ENCODE results near the gene KCNK6. TPM values are rescaled to one million over a fixed set of nuclear protein-coding genes. Genes with fewer than 3 reads are reported as not detected.

Gene KCNK6
- total and polyA plus RNA-seq, 10 of the 15 experiments (the other 5 are each of a cell fraction or from before 2014, with no cell fraction given), result 0.04 to 1.4 (median 1.1) TPM

DNA sequence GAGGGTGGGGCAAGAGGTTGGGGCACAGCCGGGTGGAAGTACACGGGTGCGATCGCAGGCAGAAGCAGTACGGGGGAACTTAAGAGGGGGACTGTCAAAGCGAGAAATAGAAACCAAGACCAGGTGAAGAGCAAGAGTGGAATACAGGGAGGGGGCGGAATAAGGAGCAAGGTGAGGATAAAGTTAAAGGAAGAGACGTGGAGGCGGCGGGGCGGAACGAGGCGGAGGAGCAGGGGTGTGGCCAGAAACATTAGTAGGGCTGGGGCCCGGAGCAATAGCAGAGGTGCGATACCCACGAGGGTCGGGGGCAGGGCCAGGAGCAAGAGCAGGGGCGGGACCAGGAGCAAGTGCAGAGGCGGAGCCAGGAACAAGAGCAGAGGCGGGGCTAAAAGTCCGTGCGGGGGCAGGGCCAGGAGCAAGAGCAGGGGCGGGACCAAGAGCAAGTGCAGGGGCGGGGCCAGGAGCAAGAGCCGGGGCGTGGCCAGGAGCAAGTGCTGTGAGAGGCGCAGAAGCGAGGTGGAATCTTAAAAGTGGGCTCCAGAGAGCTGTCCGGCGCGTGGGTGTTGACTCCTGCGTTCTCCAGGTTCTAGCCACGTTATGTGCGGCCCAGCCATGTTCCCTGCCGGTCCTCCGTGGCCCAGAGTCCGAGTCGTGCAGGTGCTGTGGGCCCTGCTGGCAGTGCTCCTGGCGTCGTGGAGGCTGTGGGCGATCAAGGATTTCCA lies 17.2 kb downstream of the KCNK6 start (continued):
- TF ChIP-seq YY1 (IDR thresholded peaks at IDR 0.05; ENCODE audit: low read depth, low read length), result no peak
- TF ChIP-seq, protein P1, sequence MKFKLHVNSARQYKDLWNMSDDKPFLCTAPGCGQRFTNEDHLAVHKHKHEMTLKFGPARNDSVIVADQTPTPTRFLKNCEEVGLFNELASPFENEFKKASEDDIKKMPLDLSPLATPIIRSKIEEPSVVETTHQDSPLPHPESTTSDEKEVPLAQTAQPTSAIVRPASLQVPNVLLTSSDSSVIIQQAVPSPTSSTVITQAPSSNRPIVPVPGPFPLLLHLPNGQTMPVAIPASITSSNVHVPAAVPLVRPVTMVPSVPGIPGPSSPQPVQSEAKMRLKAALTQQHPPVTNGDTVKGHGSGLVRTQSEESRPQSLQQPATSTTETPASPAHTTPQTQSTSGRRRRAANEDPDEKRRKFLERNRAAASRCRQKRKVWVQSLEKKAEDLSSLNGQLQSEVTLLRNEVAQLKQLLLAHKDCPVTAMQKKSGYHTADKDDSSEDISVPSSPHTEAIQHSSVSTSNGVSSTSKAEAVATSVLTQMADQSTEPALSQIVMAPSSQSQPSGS (IDR thresholded peaks at IDR 0.05; ENCODE audit: low read length), result no peak
- no peak for TF ChIP-seq SPI1 (IDR thresholded peaks at IDR 0.05; ENCODE audit: borderline replicate concordance, insufficient read depth, low read depth, low read length)
- no peak for TF ChIP-seq PML (IDR thresholded peaks at IDR 0.05; ENCODE audit: low read length)
- no peak for TF ChIP-seq BCL11A (IDR thresholded peaks at IDR 0.05; ENCODE audit: low read depth, low read length)
- peak; percentile 45; the same call in 1 of the 2 replicates for TF ChIP-seq LARP7 (IDR thresholded peaks at IDR 0.05)
- no peak; the same call in 1 of the 2 replicates for TF ChIP-seq HCFC1 (IDR thresholded peaks at IDR 0.05; ENCODE audit: low read length)
- TF ChIP-seq EZH2 (IDR thresholded peaks at IDR 0.05; ENCODE audit: borderline replicate concordance, control insufficient read depth, low read depth, low read length), result no peak
- no peak for TF ChIP-seq ESRRA (IDR thresholded peaks at IDR 0.05; ENCODE audit: low read length)
- no peak for TF ChIP-seq SMAD1 (IDR thresholded peaks at IDR 0.05; ENCODE audit: low read depth, partially characterized antibody)
- no peak for TF ChIP-seq NFYB (IDR thresholded peaks at IDR 0.05; ENCODE audit: insufficient read depth, low read depth, low read length)
- no peak for TF ChIP-seq POU2F2 (IDR thresholded peaks at IDR 0.05; ENCODE audit: borderline replicate concordance, low read depth, low read length)
- TF ChIP-seq RFX5 (IDR thresholded peaks at IDR 0.05; ENCODE audit: low read depth, low read length), result no peak
- TF ChIP-seq HDAC6 (IDR thresholded peaks at IDR 0.05; ENCODE audit: unreplicated experiment), result no peak
- TF ChIP-seq, protein P2, sequence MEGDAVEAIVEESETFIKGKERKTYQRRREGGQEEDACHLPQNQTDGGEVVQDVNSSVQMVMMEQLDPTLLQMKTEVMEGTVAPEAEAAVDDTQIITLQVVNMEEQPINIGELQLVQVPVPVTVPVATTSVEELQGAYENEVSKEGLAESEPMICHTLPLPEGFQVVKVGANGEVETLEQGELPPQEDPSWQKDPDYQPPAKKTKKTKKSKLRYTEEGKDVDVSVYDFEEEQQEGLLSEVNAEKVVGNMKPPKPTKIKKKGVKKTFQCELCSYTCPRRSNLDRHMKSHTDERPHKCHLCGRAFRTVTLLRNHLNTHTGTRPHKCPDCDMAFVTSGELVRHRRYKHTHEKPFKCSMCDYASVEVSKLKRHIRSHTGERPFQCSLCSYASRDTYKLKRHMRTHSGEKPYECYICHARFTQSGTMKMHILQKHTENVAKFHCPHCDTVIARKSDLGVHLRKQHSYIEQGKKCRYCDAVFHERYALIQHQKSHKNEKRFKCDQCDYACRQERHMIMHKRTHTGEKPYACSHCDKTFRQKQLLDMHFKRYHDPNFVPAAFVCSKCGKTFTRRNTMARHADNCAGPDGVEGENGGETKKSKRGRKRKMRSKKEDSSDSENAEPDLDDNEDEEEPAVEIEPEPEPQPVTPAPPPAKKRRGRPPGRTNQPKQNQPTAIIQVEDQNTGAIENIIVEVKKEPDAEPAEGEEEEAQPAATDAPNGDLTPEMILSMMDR (IDR thresholded peaks at IDR 0.05 in 2 of 3, conservative IDR thresholded peaks at IDR 0.05 in 1 of 3; ENCODE audit: control insufficient read depth in 2 of 3, extremely low read depth in 1 of 3, insufficient read depth in 1 of 3, low read depth in 3 of 3, low read length in 3 of 3), result no peak
- TF ChIP-seq CBX5 (IDR thresholded peaks at IDR 0.05; ENCODE audit: low read depth), result no peak
- TF ChIP-seq PAX8 (IDR thresholded peaks at IDR 0.05), result no peak
- TF ChIP-seq BMI1 (IDR thresholded peaks at IDR 0.05; ENCODE audit: borderline replicate concordance), result no peak
- TF ChIP-seq, protein P3, sequence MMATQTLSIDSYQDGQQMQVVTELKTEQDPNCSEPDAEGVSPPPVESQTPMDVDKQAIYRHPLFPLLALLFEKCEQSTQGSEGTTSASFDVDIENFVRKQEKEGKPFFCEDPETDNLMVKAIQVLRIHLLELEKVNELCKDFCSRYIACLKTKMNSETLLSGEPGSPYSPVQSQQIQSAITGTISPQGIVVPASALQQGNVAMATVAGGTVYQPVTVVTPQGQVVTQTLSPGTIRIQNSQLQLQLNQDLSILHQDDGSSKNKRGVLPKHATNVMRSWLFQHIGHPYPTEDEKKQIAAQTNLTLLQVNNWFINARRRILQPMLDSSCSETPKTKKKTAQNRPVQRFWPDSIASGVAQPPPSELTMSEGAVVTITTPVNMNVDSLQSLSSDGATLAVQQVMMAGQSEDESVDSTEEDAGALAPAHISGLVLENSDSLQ (IDR thresholded peaks at IDR 0.05), result peak; percentile 13; the same call in 1 of the 2 replicates
- no peak for TF ChIP-seq ZNF207 (IDR thresholded peaks at IDR 0.05; ENCODE audit: borderline replicate concordance)
- peak; percentile 54 for TF ChIP-seq MTA2 (IDR thresholded peaks at IDR 0.05; ENCODE audit: low read depth)
- TF ChIP-seq JUNB (IDR thresholded peaks at IDR 0.05), result no peak
- no peak for TF ChIP-seq NFXL1 (IDR thresholded peaks at IDR 0.05; ENCODE audit: borderline replicate concordance)
- TF ChIP-seq IKZF2 (IDR thresholded peaks at IDR 0.05), result no peak
- no peak for TF ChIP-seq SIX5 (IDR thresholded peaks at IDR 0.05; ENCODE audit: low read depth, low read length, severe bottlenecking)
- TF ChIP-seq SIN3A (IDR thresholded peaks at IDR 0.05; ENCODE audit: low read depth, low read length), result 0 out of 2 replicates have a peak, but pooled peaks have one; percentile 45
